Pancreas (tissue), 10 donors: ENCODE results near the gene PADI1. TPM values are rescaled to one million over a fixed set of nuclear protein-coding genes. Genes with fewer than 3 reads are reported as not detected.
A peak's percentile ranks its signal among the peaks of the same experiment; 100 is the strongest.
"Not testable (repeated sequence)": the region's sequence is repeated elsewhere in the genome, so short reads cannot be mapped to it uniquely, and the experiment has no call there.

Experiments used
- ATAC-seq, 4 donors: fragments of 200-7000 bp; cut with Tn5 transposase; one replicate each; pipeline versions ENCODE4 v1.8.0 to v1.9.1; 2020; ENCODE audit warnings: mild to moderate bottlenecking in 4 of 4, moderate library complexity in 4 of 4
- DNase-seq, 6 donors: peaks; one replicate each; pipeline ENCODE4 v3.0.0-alpha.2; 2020
- FAIRE-seq: peaks from 2 replicates; lab custom pipeline; 2012; peaks lifted over from hg19 to GRCh38; lab: Jason Lieb, UNC
- H3K27ac ChIP-seq, 4 donors: fragments of 200-600 bp; sonication (generic); 1 replicate in 3 of 4; 2 replicates in 1 of 4; pipeline versions ENCODE4 v1.5.0 to v1.8.0; 2020
- H3K27me3 ChIP-seq, 4 donors: fragments of 200-600 bp; one replicate each; pipeline ENCODE4 v1.8.0; 2021
- H3K36me3 ChIP-seq, 3 donors: fragments of 200-600 bp; sonication (generic) in 1 of 3; one replicate each; pipeline versions ENCODE4 v1.5.0 to v1.8.0; 2020 to 2021
- H3K4me1 ChIP-seq, 3 donors: fragments of 200-600 bp; one replicate each; pipeline ENCODE4 v1.8.0; 2021
- H3K4me3 ChIP-seq, 4 donors: fragments of 200-600 bp; sonication (generic) in 2 of 4; one replicate each; pipeline versions ENCODE4 v1.5.0 to v1.8.0; 2020 to 2021
- H3K9me3 ChIP-seq, 4 donors: fragments of 200-600 bp; one replicate each; pipeline ENCODE4 v1.8.0; 2021
- WGBS, 2 donors: extraction: QIAGEN DNeasy Blood & Tissue Kit; methylation state at CpG; one replicate each; pipeline ENCODE4 v1.1.7; 2013; 5-methylcytosine and 5-hydroxymethylcytosine counted together
- intact Hi-C, 3 donors: fragments of 100-400 bp; cut with DNase I; formaldehyde crosslinking; loops; one replicate each; pipeline versions ENCODE4 v1.11.1 to v1.14.2; 2022
- polyA plus RNA-seq, 2 donors: library from polyadenylated mRNA; stranded (reverse); fragments of 200-250 nt; gene quantifications; one replicate each; pipeline ENCODE4 v1.2.3, GENCODE V29; 2013
- total RNA-seq, 6 donors: library from RNA; stranded (reverse); fragmentation: NEBNext Ultra II Directional in 4 of 6; extraction: Animal tissue kit (Norgen Biotek cat#: 25700) in 4 of 6; gene quantifications; one replicate each; pipeline versions ENCODE4 v1.2.1 to v1.2.4, GENCODE V29; 2021 to 2023
- TF ChIP-seq, protein P1 (sequence below), 4 donors: fragments of 200-600 bp; sonication (generic) in 3 of 4; IDR thresholded peaks; one replicate each; pipeline versions ENCODE4 v1.5.0 to v1.8.0; 2021; ENCODE audit warnings: antibody characterized with exemption in 4 of 4
- donor health status: healthy with polysubstance abuse.
- donor health status: DM: no; HTN: no; CAD: no; lungs with moderate emphysema.
- donor health status: DM: no; HTN: no; CAD: no.
- donor health status: control.
- donor health status: control.
- donor health status: Bipolar disorder and iron deficiency.
- donor health status: DM: yes; HTN: yes; CAD: no.
- donor health status: DM: no; HTN: no; CAD: no.
- donor health status: DM: no; HTN: no; CAD: no.
- donor health status: DM: yes; HTN: yes; CAD: no.

Gene PADI1
- total and polyA plus RNA-seq, 8 donors = 0.23 TPM; not detected in 7

DNA sequence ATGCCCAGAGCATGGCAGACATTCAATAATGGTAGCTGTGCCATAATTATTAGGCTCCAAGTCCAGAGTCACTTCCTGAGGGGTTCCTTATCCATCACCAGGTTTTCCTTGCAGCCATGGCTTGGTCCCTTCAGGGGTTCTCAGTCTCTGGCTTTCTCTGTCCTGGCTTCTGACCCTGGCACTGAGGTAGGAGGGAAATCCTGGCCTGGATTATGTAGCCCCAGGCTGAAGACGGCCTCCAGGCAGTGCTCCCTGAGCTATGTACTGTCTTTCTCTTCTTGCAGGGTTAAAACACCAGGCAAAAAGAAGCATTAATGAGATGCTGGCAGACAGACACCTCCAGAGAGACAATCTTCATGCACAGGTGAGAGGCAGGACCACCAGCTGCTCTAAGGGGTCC lies 34.5 kb downstream of the PADI1 start:
- intact Hi-C loops = loop anchor here in 2 of 3 donors (5.0 kb wide), 3 partner anchors 112 to 182 kb away; no protein-coding TSS in a partner anchor
- FAIRE-seq = no peak
- H3K4me1 ChIP-seq = no peaks in the 10 kb centered on the region

DNA sequence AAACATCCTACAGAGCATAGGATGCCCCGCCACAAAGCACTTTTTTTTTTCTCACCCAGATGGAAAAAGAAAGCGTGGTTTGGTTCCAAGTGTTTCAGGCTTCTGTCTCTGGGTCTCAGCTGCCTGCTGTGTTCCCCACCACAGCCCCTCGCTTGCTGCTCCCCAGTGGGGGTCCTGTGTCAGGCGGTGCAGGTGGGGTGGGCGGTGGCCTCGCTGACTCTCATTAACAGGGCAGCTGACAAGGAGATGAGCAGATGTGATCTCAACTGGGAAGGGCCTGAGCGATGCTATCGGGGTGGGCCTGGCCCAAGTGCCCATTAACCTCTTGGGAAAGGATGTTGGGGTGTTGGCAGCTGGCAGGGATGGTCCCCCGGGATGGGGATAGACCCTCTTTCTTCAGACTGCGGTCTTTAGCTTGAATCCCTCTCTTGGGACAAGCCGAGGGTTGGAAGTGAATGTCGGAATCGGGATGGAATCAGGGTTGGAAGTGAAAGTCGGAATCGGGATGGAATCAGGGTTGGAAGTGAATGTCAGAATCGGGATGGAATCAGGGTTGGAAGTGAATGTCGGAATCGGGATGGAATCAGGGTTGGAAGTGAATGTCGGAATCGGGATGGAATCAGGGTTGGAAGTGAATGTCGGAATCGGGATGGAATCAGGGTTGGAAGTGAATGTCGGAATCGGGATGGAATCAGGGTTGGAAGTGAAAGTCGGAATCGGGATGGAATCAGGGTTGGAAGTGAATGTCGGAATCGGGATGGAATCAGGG lies 36.3 kb downstream of the PADI1 start:
- not testable (repeated sequence) for ATAC-seq

More for the DNA sequence above, 34.5 kb downstream of the PADI1 start:
- Histone ChIP-seq H3K9me3 (no peaks in the 10 kb centered on the region), H3K27ac (no peak overlapping the region), H3K27me3 (no peaks in the 10 kb centered on the region), H3K36me3 (no peaks in the 10 kb centered on the region), H3K4me3 (no peak overlapping the region)
- TF ChIP-seq, protein P1, sequence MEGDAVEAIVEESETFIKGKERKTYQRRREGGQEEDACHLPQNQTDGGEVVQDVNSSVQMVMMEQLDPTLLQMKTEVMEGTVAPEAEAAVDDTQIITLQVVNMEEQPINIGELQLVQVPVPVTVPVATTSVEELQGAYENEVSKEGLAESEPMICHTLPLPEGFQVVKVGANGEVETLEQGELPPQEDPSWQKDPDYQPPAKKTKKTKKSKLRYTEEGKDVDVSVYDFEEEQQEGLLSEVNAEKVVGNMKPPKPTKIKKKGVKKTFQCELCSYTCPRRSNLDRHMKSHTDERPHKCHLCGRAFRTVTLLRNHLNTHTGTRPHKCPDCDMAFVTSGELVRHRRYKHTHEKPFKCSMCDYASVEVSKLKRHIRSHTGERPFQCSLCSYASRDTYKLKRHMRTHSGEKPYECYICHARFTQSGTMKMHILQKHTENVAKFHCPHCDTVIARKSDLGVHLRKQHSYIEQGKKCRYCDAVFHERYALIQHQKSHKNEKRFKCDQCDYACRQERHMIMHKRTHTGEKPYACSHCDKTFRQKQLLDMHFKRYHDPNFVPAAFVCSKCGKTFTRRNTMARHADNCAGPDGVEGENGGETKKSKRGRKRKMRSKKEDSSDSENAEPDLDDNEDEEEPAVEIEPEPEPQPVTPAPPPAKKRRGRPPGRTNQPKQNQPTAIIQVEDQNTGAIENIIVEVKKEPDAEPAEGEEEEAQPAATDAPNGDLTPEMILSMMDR (IDR thresholded peaks at IDR 0.05) = no peak
- ATAC-seq = peak; percentile 64 to 81 (median 78)
- WGBS, 2 donors = 27% methylated on average over 1 of the region's 1 CpG
- peak in 4 of 6 donors; percentile 30 to 66 (median 42) for DNase-seq

DNA sequence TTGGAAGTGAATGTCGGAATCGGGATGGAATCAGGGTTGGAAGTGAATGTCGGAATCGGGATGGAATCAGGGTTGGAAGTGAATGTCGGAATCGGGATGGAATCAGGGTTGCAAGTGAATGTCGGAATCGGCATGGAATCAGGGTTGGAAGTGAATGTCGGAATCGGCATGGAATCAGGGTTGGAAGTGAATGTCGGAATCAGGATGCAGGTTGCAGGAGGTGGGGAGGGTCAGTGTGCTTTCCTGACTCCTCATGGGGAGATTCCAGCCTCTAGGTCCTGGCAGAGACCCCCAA lies 36.8 kb downstream of the PADI1 start:
- DNase-seq, intact Hi-C loops, H3K4me1 ChIP-seq, H3K27me3 ChIP-seq, H3K27ac ChIP-seq, H3K4me3 ChIP-seq, ATAC-seq, H3K36me3 ChIP-seq, H3K9me3 ChIP-seq, FAIRE-seq: not testable (repeated sequence)
- 82 to 86% methylated on average over 9 to 11 of the region's 11 CpGs for WGBS, 2 donors

More for the DNA sequence above, 36.3 kb downstream of the PADI1 start:
- H3K4me1 ChIP-seq, H3K27ac ChIP-seq, intact Hi-C loops, H3K36me3 ChIP-seq, H3K4me3 ChIP-seq, FAIRE-seq, H3K9me3 ChIP-seq, H3K27me3 ChIP-seq: not testable (repeated sequence)
- WGBS, 2 donors = 47 to 65% methylated on average over 27 of the region's 28 CpGs
- peak in 1 of 6 donors; percentile 34 for DNase-seq

DNA sequence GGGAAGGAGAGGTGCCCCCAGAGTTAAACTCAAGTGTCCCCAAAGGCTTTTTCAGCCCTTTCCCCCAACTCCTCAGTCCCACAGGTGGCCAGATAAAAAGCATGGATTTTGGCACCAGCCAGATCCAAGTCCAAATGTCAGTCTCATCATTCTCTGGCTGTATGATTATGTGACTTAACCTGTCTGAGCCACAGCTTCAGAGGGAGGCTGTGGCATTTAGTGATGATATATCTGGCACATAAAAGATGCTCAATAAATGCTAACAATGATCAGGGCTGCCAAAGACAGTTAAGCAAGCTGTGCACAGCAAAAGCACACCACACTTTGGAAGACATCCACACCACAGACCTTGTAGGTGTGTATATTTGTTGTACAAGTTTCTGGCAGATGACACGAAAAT lies 38.3 kb downstream of the PADI1 start:
- TF ChIP-seq, protein P1 (IDR thresholded peaks at IDR 0.05) = no peak
- intact Hi-C loops = no loop called here
- Histone ChIP-seq H3K9me3 (no peaks in the 10 kb centered on the region), H3K4me3 (no peak overlapping the region), H3K27ac (no peak overlapping the region), H3K36me3 (no peaks in the 10 kb centered on the region), H3K4me1 (no peaks in the 10 kb centered on the region), H3K27me3 (no peaks in the 10 kb centered on the region)
- DNase-seq (no peak), FAIRE-seq (no peak), ATAC-seq (no peak)
- WGBS, 2 donors = 49 to 74% methylated on average over 1 of the region's 1 CpG

DNA sequence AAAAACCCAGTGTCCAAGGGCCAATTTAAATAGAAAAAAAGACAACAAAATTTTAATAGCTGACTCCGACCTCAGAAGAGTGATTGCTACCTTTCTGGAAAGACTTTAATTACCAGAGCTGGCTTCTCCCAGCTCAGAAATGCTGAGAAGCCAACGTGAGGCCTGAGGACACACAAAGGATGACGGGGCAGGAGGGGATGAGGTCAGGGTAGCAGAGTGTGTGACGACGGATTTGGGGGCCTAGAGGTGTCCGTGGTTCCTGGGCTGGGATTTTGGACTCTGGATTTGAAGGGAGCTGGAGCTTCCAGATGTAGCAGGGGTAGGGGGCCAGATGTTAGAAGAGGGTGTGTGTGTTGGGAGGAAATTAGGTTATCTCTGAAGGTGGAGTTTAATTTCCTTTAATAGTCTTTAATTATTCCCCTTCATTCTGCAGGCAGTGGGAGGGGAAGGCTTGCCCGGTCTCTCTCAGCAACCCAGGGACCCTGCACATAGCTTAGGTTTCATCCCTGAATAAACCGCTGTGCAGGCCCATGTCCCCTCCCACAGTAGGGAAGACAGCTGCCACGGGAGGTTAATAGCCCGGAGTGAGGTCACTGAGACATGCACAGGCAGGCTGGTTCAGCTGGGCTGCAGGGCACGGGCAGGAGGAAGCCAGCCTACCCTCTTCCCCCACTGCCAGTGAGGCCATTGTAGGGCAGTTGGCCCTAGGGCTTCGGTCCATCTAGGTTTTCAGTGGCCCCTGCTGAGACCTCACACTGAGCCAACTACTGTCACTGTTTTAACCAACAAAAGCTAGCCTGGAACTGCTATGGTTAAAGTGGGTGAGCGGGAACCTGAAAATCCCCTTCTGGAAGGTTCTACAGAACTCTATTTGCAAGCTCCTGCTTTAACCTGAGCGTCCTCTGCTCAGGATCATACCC lies 40.2 kb downstream of the PADI1 start:
- H3K27me3 ChIP-seq = no peaks in the 10 kb centered on the region
- FAIRE-seq (no peak), DNase-seq (no peak), ATAC-seq (no peak)
- TF ChIP-seq, protein P1 (IDR thresholded peaks at IDR 0.05) = no peak
- no peaks in the 10 kb centered on the region for H3K36me3 ChIP-seq
- 72 to 79% methylated on average over 14 of the region's 14 CpGs for WGBS, 2 donors
- no peaks in the 10 kb centered on the region for H3K4me1 ChIP-seq
- no peaks in the 10 kb centered on the region for H3K9me3 ChIP-seq
- H3K27ac ChIP-seq = no peak overlapping the region
- H3K4me3 ChIP-seq = no peak overlapping the region
- intact Hi-C loops = no loop called here
